H1 (cell line): ENCODE results near the gene MAMSTR. TPM values are rescaled to one million over a fixed set of nuclear protein-coding genes. Genes with fewer than 3 reads are reported as not detected.

ENCODE experiments used
- CHD7 ChIP-seq: fragments of 300-600 bp; sonication (generic); IDR thresholded peaks from 2 replicates; pipeline ENCODE4 v1.7.1; 2012; ENCODE audit warnings: low read length, moderate library complexity, mild to moderate bottlenecking, inconsistent platforms; ENCODE audit not compliant: insufficient replicate concordance
- MAX ChIP-seq: IDR thresholded peaks from 2 replicates; pipeline ENCODE4 v1.6.1; 2012; ENCODE audit warnings: inconsistent platforms
- RBBP5 ChIP-seq: IDR thresholded peaks from 2 replicates; pipeline ENCODE4 v1.7.1; 2012; ENCODE audit warnings: low read depth, mild to moderate bottlenecking, inconsistent platforms, low read length, moderate library complexity, borderline replicate concordance
- RFX5 ChIP-seq: IDR thresholded peaks from 2 replicates; pipeline ENCODE4 v1.6.1; 2011; ENCODE audit warnings: low read depth, low read length, improper control_type of control experiment, borderline replicate concordance
- TAF7 ChIP-seq: optimal IDR thresholded peaks from 2 replicates; pipeline ENCODE3; 2011; ENCODE audit warnings: low read depth, mild to moderate bottlenecking, inconsistent platforms, low read length, moderate library complexity, borderline replicate concordance
- polyA plus RNA-seq, 7 experiments: library from polyadenylated mRNA; depleted of rRNA in 3 of 7; stranded (reverse) in 5 of 7; unstranded in 2 of 7; fragments of >200 nt in 5 of 7; fragments of 200-250 nt in 2 of 7; gene quantifications; 1 replicate in 5 of 7; 2 replicates in 1 of 7; 4 replicates in 1 of 7; pipeline versions ENCODE4 v1.2.1 to v1.2.3, GENCODE V29; 2011 to 2013; ENCODE audit warnings: missing spikeins in 2 of 7, mixed read lengths in 2 of 7
- total RNA-seq: library from RNA; stranded (reverse); fragmentation: NEBNext Ultra II Directional; extraction: Animal tissue kit (Norgen Biotek cat#: 25700); gene quantifications from 2 replicates; pipeline ENCODE4 v1.2.1, GENCODE V29; 2021

The MAMSTR gene
- total and polyA plus RNA-seq, 2 of the 8 experiments (the other 6 are each of a cell fraction or from before 2014, with no cell fraction given): 2.0 to 2.3 TPM

GRCh38 chr19:48720613-48721296 lies 1.2 kb upstream of the MAMSTR start (continued):
- TF ChIP-seq MAX: no peak
- no peak for TF ChIP-seq RFX5
- TF ChIP-seq TAF7: no peak
- TF ChIP-seq RBBP5: no peak
- no peak for TF ChIP-seq CHD7
